Muscle of arm (tissue), 12 donors: ENCODE data around the gene ROR1. TPM values are rescaled to one million over a fixed set of nuclear protein-coding genes. Genes with fewer than 3 reads are reported as not detected.
"Not testable (repeated sequence)": the region's sequence is repeated elsewhere in the genome, so short reads cannot be mapped to it uniquely, and the experiment has no call there.

Experiments
- DNase-seq: peaks from one replicate; pipeline ENCODE4 v3.0.0-alpha.2; 2013
- polyA plus RNA-seq, 12 donors: library from polyadenylated mRNA; unstranded; fragments of 120-200 nt; gene quantifications; one replicate each; pipeline ENCODE4 v1.2.1, GENCODE V29; 2013; ENCODE audit not compliant: insufficient read length in 12 of 12

ROR1 gene
- polyA plus RNA-seq, 12 donors, result 9.0 to 21.4 (median 11.9) TPM; not detected in 1

DNA sequence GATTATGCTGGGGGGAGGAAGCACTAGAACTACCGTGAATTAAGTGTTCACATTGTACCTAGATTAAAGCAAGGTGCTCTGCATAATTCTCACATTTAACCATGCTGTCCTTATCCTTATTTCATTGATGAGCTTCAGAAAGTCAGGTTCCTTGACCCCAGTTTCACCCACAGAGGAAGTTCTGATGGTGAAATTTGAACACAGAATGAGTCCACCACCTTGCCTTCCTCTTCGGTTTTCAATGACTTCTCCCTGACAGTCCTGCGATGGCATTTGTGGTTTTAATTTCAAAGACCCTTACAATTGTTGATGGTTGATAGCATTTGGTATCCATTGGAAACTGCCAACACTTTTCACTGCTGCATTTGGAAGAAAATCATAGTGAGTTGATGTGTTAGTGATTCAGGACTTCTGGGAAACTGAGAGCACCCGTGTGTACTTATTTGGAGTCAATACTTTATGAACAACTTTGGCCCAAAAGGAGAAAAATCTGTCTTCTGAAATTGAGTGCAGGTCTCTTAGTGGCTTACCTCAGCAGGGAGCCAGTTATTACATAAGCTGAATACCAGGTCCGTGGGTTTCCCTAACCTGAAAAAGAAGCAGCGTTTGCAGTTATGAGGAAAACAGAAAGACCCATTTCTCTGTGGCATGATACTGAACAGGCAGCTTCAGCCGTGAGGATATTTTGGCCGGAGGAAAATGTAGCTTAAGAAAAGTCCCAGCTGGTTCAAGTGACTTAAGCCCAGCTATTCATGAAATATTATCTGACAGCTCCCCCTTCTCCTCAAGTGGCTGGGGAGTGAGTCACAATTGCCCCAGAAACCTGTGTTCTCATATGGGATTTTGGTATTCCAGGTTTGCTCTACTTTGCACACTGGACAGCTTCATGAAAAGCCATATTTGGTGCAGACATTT is 47.5 kb downstream of the ROR1 start:
- no peak for DNase-seq

GRCh38 chr1:63822540-63822939 is 48.7 kb downstream of the ROR1 start:
- DNase-seq, result no peak

DNA sequence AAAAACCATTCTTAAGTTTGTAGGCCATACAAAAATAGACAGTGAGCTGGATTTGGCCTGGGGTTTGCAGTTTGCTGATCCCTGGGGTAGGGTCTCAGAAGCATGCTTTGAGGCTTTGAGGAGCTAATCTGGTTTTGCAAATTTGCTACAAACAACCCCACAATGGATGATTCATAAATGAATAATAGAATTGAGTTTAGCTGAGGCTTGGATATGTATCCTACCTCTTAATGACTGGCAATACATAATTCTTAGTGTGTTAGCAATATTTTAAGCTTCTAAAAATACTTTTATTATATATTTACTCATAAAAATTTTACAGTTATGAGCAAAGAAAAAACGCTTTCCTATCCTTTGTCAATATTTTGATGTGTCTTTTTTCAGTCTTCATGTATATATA is 50.6 kb downstream of the ROR1 start:
- DNase-seq, result no peak

DNA sequence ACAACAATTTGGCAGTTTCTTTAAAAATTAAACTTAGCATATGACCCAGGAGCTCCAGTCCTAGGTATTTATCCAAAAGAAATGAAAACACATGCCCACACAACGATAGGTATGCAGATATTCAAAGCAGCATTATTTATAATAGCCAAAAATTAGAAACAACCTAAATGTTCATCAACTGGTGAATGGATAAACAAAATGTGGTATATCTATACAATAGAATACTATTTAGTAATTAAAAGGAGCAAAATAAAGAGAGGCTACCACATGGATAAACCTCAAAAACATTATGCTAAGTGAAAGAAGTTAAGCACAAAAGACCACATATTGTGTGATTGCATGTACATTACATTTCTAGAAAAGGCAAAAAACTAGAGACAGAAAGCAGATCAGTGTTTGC is 51.3 kb downstream of the ROR1 start:
- DNase-seq, result no peak

GRCh38 chr1:63826246-63826861 is 52.5 kb downstream of the ROR1 start:
- not testable (repeated sequence) for DNase-seq

GRCh38 chr1:63827411-63828321 is 53.8 kb downstream of the ROR1 start:
- DNase-seq, result peak; percentile 69

DNA sequence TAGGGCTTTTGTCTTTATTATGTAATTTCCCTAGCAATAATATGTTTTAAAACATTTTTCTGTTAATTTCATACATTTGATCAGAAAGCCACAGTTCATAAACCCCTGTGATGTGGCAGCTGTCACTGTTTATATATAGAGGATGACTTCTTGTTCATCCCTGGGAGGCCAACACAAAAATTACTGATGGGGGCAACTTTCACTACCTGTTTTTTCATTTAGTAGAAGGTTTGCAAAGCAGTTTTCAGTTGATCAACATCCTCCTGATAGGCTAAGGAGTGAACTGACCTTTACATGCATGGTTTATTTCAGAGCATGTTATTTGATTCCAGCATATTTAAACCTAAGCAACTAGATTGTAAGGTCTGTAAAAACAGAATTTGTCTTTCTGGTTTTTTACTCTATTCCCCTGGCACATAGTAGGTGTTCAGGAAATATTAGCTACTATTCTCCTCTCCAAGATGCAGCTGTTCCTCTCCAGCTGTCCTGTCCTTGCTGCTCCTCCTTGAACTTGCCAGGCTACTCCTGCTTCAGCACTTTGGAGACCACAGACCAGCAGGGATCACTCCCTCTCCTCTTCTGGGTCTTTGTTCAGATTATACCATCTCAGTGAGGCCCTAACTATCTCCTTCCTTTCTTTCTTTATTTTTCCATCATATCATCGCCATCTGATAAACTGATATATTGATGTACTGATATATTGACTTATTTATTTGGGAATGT is 54.7 kb downstream of the ROR1 start:
- DNase-seq, result no peak

GRCh38 chr1:63829349-63830327 is 55.8 kb downstream of the ROR1 start:
- peak; percentile 88 for DNase-seq

- DNase-seq, result no peak
Observed at GRCh38 chr1:63831409-63831808, 57.6 kb downstream of the ROR1 start.

- DNase-seq, result no peak
Observed at GRCh38 chr1:63833363-63834119, 59.7 kb downstream of the ROR1 start.

- no peak for DNase-seq
Observed at GRCh38 chr1:63835128-63835527, 61.3 kb downstream of the ROR1 start.

GRCh38 chr1:63836374-63836773 is 62.6 kb downstream of the ROR1 start:
- DNase-seq, result no peak

- no peak for DNase-seq
Observed at GRCh38 chr1:63836830-63837229, 63.0 kb downstream of the ROR1 start.

DNA sequence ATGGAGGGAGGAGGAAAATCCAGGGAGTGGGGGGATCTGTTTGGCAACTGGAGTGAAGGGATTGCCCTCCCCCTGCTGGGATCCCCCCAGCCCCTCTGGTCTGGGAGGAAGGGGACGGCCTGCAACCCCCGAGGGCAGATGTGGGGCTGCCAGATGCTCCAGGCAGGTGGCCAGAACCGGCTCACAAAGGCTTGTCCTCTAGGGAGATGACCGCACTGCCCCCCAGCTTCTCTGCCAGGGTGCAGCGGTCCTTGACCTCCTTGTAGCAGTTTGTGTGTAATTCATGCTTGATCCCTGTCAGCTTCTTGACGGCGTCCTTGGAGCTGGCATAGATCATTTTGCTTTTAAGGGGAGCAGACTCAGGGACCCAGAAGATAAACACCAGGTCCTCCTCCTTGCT is 69.2 kb downstream of the ROR1 start:
- DNase-seq, result no peak

DNA sequence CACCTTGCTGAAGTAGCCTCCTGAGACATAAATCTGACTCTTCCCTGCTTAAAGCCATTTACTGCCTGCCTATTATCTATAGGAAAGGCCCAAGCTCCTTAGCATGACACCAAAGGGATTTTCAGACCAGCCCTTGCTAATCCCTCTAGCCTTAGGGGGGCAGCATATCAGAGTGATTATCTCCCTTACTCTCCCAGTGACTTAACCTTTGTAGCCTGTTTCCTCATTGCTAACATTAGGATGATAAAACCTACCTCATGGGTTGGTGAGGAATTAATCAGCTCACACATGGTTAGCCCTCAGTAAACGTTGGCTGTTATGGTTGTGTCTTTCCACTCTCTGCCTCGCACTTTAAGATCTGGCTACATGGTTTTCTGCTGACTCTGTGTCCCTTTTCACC is 70.1 kb downstream of the ROR1 start:
- no peak for DNase-seq

- no peak for DNase-seq
Observed at GRCh38 chr1:63845346-63845745, 71.5 kb downstream of the ROR1 start.

GRCh38 chr1:63847308-63847910 is 73.6 kb downstream of the ROR1 start:
- no peak for DNase-seq

- no peak for DNase-seq
Observed at GRCh38 chr1:63848733-63849132, 74.9 kb downstream of the ROR1 start.

DNA sequence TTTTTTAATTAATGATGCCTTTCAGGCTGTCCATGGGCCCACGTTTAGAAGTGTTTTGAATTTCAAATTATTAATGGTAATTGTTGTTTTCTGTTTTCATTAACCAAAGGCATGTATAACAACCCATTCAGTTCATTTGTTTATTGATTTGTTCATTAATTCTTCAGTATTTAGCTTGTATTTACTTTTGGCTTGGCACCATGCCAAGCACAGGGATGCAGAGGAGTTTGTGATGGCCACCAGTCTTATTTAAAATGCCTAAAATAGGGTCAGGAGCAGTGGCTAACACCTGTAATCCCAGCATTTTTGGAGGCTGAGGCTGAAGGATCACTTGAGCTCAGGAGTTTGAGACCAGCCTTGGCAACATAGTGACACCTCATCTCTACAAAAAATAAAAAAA is 75.3 kb downstream of the ROR1 start:
- DNase-seq, result no peak
